Gastroesophageal sphincter (tissue), 4 donors: ENCODE data around the gene IL1F10. TPM values are rescaled to one million over a fixed set of nuclear protein-coding genes. Genes with fewer than 3 reads are reported as not detected.

Source experiments
- ATAC-seq: fragments of 150-250 bp; one replicate; pipeline ENCODE4 v1.9.1; 2016; ENCODE audit warnings: mild to moderate bottlenecking, moderate library complexity
- H3K27ac ChIP-seq, 4 donors: fragments of 200-600 bp; sonication (generic) in 3 of 4; 1 replicate in 3 of 4; 2 replicates in 1 of 4; pipeline ENCODE4 v1.5.1; 2016 to 2019
- H3K27me3 ChIP-seq: fragments of 200-600 bp; sonication (generic); one replicate; pipeline ENCODE4 v1.5.1; 2019
- H3K36me3 ChIP-seq, 2 donors: fragments of 200-600 bp; sonication (generic); one replicate each; pipeline ENCODE4 v1.5.1; 2019; ENCODE audit warnings: control low read depth in 1 of 2
- H3K4me1 ChIP-seq, 3 donors: fragments of 200-600 bp; sonication (generic); 1 replicate in 2 of 3; 2 replicates in 1 of 3; pipeline ENCODE4 v1.5.1; 2016 to 2019; ENCODE audit warnings: control low read depth in 2 of 3
- H3K4me3 ChIP-seq, 2 donors: fragments of 200-600 bp; sonication (generic); one replicate each; pipeline ENCODE4 v1.5.1; 2019; ENCODE audit warnings: mild to moderate bottlenecking in 1 of 2, moderate library complexity in 1 of 2
- H3K9me3 ChIP-seq, 3 donors: fragments of 200-600 bp; sonication (generic); one replicate each; pipeline ENCODE4 v1.5.1; 2017 to 2019; ENCODE audit warnings: control low read depth in 2 of 3
- CTCF ChIP-seq, 4 experiments: fragments of 200-600 bp in 2 of 4; fragments of 450-650 bp in 2 of 4; sonication (generic) in 1 of 4; IDR thresholded peaks; one replicate each; pipeline ENCODE4 v1.5.1; 2017 to 2019; ENCODE audit warnings: antibody characterized with exemption in 4 of 4, mild to moderate bottlenecking in 2 of 4, moderate library complexity in 2 of 4
- EP300 ChIP-seq: sonication (generic); formaldehyde crosslinking; IDR thresholded peaks from one replicate; pipeline ENCODE4 v1.6.1; 2017; ENCODE audit warnings: antibody characterized with exemption, mild to moderate bottlenecking
- POLR2A ChIP-seq, 2 donors: fragments of 450-650 bp; IDR thresholded peaks; one replicate each; pipeline ENCODE4 v1.6.1; 2017; ENCODE audit warnings: antibody characterized with exemption in 2 of 2, mild to moderate bottlenecking in 2 of 2, moderate library complexity in 1 of 2
- POLR2AphosphoS5 ChIP-seq: sonication (generic); formaldehyde crosslinking; IDR thresholded peaks from one replicate; pipeline ENCODE4 v1.6.1; 2017; ENCODE audit warnings: antibody characterized with exemption
- WGBS, 2 donors: methylation state at CpG; one replicate each; pipeline ENCODE4 v1.1.5; 2018; ENCODE audit warnings: low coverage in 1 of 2; 5-methylcytosine and 5-hydroxymethylcytosine counted together
- total RNA-seq, 4 donors: library from RNA; depleted of rRNA; stranded (reverse); fragments of >200 nt; gene quantifications; one replicate each; pipeline ENCODE4 v1.1.0, GENCODE V29; 2016

Gene IL1F10
- total RNA-seq, 4 donors from 2014 or later, result not detected

- 17 to 63% methylated on average over 1 of the region's 1 CpG for WGBS, 2 donors
- Histone ChIP-seq H3K4me3 (no peak overlapping the region), H3K36me3 (no peaks in the 10 kb centered on the region), H3K4me1 (no peaks in the 10 kb centered on the region), H3K27me3 (peaks cover 3% of the 10 kb centered on the region), H3K27ac (no peak overlapping the region), H3K9me3 (peaks cover 0 to 9% (median 0%) of the 10 kb centered on the region in 3 donors)
- TF ChIP-seq CTCF (IDR thresholded peaks at IDR 0.05) (no peak), POLR2AphosphoS5 (no peak), POLR2A (IDR thresholded peaks at IDR 0.05) (no peak), EP300 (no peak)
- ATAC-seq, result no peak
These were observed 11.2 kb upstream of the IL1F10 start for GRCh38 chr2:113056521-113056920.

GRCh38 chr2:113057117-113057516, 10.7 kb upstream of the IL1F10 start:
- ATAC-seq, result no peak
- Histone ChIP-seq H3K9me3 (peaks cover 0 to 9% (median 0%) of the 10 kb centered on the region in 3 donors), H3K27ac (no peak overlapping the region), H3K4me3 (no peak overlapping the region), H3K27me3 (peaks cover 9% of the 10 kb centered on the region), H3K36me3 (no peaks in the 10 kb centered on the region), H3K4me1 (no peaks in the 10 kb centered on the region)
- WGBS, 2 donors, result 66 to 70% methylated on average over 1 of the region's 1 CpG
- TF ChIP-seq POLR2AphosphoS5 (no peak), EP300 (no peak), CTCF (IDR thresholded peaks at IDR 0.05) (no peak), POLR2A (IDR thresholded peaks at IDR 0.05) (no peak)

GRCh38 chr2:113058411-113058994, 9.3 kb upstream of the IL1F10 start:
- no peak for TF ChIP-seq POLR2AphosphoS5
- TF ChIP-seq POLR2A (IDR thresholded peaks at IDR 0.05), result no peak
- no peak for TF ChIP-seq EP300
- WGBS, 2 donors, result 42 to 63% methylated on average over 2 of the region's 2 CpGs

GRCh38 chr2:113058998-113059960, 8.5 kb upstream of the IL1F10 start, which contains the start of gene IL36RN:
Gene IL36RN (plus strand): TSS chr2:113059198. CDS start chr2:113059439, 241 bp downstream.
- H3K27ac ChIP-seq, result no peak within 1 kb of the TSS
- H3K4me1 ChIP-seq, result no peaks in the 10 kb centered on the region
- ATAC-seq, result no peak
- 51 to 55% methylated on average over 5 to 8 of the region's 15 CpGs for WGBS, 2 donors
- peaks cover 0 to 9% (median 0%) of the 10 kb centered on the region in 3 donors for H3K9me3 ChIP-seq
- no peaks in the 10 kb centered on the region for H3K36me3 ChIP-seq
- H3K27me3 ChIP-seq, result peaks cover 17% of the 10 kb centered on the region
- TF ChIP-seq EP300 (no peak), POLR2AphosphoS5 (no peak), POLR2A (IDR thresholded peaks at IDR 0.05) (no peak), CTCF (IDR thresholded peaks at IDR 0.05) (no peak)
- H3K4me3 ChIP-seq, result no peak within 1 kb of the TSS

More at GRCh38 chr2:113058411-113058994, 9.3 kb upstream of the IL1F10 start:
- Histone ChIP-seq H3K27ac (no peak overlapping the region), H3K4me3 (no peak overlapping the region), H3K27me3 (peaks cover 17% of the 10 kb centered on the region), H3K4me1 (no peaks in the 10 kb centered on the region), H3K9me3 (peaks cover 0 to 9% (median 0%) of the 10 kb centered on the region in 3 donors), H3K36me3 (no peaks in the 10 kb centered on the region)
- no peak for ATAC-seq

GRCh38 chr2:113060396-113060795, 7.4 kb upstream of the IL1F10 start:
- no peak overlapping the region for H3K27ac ChIP-seq
- 67 to 69% methylated on average over 3 to 4 of the region's 4 CpGs for WGBS, 2 donors
- ATAC-seq, result no peak
- H3K4me1 ChIP-seq, result no peaks in the 10 kb centered on the region
- H3K36me3 ChIP-seq, result no peaks in the 10 kb centered on the region
- peaks cover 0 to 6% (median 0%) of the 10 kb centered on the region in 3 donors for H3K9me3 ChIP-seq
- no peak for TF ChIP-seq CTCF (IDR thresholded peaks at IDR 0.05)
- TF ChIP-seq EP300, result no peak
- no peak for TF ChIP-seq POLR2A (IDR thresholded peaks at IDR 0.05)
- TF ChIP-seq POLR2AphosphoS5, result no peak
- no peak overlapping the region for H3K4me3 ChIP-seq
- peaks cover 17% of the 10 kb centered on the region for H3K27me3 ChIP-seq
